RPMI7951 (cell line): Measurements from ENCODE around the gene AKR1C1. TPM values are rescaled to one million over a fixed set of nuclear protein-coding genes. Genes with fewer than 3 reads are reported as not detected.
"Not testable (repeated sequence)": the region's sequence is repeated elsewhere in the genome, so short reads cannot be mapped to it uniquely, and the experiment has no call there.

Experiments used
- DNase-seq: peaks from one replicate; pipeline ENCODE4 v3.0.0-alpha.2; 2012; ENCODE audit warnings: low read depth
- total RNA-seq: library from RNA; depleted of rRNA; stranded (reverse); fragments of >200 nt; shearing (Covaris generic); gene quantifications from 2 replicates; pipeline ENCODE4 v1.2.3, GENCODE V29; 2014; rRNA removed

The AKR1C1 gene
- total RNA-seq, 1 experiment from 2014 or later, result 14.2 TPM

DNA sequence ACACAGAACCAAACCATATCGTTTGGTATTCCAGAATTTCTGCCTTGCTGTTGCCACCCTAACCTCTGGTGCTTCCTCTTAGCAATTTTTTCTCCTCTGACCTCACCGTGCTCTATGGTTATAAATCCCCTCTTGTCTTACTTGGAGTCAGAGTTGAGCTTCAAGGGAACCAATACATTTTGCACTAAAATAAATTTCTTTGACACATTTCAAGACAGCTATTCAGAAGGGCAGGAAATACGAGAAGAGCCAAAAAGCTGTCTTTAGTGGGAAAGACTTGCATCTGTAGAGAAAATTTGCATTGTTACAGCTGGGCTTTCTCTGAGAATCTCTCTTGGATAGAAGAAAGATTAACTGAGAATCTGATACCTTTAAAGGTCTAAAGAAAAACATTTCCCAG lies 54.9 kb downstream of the AKR1C1 start:
- no peak for DNase-seq

DNA sequence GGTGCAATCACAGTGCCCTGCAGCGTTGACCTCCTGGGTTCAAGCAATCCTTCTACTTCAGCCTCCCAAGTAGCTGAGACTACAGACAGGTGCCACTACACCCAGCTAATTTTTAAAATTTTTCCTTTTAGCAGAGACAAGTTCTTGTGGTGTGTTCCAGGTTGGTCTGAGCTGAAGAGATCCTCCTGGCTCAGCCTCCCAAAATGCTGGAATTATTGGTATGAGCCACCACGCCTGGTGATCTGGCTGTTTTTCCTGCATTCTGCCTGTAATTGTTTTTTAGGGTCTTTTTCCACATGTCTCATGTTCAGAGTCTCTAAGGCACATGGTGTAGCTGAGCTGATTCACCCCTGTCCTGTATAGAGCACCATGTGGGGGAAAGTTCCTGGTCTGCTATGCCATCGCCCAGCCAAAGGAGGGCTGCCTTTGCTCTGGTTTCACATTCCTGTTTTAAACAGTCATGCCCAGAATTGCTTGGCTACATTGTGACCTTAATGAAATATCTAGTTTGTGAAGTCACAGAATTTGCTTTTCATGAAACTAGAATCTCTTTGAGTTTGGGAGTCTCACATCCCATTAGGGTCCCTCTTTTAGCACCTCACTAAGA lies 55.6 kb downstream of the AKR1C1 start:
- DNase-seq, result peak; percentile 69

DNA sequence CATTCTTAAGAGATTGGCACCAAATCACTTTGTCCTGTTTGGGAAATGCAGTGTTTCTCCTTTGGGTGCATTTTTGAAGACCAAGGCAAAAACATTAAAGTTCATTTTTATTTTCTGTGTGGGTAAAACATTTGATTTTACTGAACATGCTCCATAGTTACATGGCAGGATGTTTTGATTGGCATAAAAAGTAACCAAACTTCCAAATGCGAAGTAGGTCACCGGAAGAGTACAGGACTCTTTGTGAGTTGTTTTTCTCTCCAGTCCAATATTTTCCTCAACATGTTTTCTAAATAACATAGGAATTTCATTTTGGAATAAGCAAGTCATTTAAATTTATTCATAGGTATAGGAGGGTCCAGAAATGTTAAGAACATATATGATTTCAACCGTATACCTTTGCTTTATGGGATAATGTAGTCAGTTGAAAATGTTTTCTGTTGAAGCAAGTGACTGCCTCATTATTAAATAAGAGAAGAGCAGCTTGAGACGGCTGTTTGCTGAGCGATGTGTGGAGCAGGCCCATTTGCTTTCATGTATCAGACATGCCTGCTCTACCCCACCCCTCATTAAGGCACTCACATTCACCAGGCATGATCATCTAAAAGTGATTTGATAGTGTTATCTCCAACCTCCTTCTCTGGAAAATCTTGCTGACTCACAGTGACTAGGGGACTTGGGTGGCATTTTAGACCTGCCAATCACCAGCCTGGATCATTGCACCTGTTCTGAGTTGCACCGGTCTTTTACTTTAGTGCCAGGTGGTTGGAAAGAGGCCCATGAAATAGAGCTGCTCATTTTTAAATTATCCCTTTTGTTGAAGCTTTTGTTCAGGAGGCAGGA lies 56.8 kb downstream of the AKR1C1 start:
- DNase-seq, result not testable (repeated sequence)

DNA sequence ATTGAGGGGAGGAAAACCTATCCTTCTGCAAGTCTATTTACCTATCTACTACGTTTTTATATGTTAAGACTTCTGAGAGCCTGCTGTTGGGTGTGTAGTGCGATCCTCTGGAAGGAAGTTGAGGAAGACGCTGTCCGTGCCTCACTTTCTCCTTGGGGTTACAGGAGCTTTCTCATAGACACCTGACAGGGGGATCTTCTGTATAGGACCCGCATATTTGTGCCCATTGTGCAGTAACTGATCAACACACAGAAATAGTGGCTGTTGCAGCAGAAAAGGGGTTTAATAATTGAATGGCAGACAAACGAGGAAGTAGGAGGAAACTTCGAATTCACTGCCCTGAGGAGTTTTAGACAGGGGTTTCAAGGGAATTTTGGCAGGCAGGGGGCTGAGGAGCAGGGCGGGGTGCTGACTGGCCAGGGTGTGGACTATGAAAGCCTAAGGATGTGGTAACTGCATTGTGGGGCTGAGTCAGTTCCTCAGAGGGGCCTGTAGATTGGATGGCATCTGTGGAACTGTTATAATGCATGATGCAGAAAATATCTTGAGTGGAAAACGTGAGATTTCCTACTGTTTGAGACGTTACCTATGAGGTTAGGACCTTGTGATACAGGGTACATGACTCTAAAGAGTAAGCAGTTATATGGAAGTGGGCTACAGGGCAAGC lies 58.5 kb downstream of the AKR1C1 start:
- DNase-seq, result peak; percentile 51

DNA sequence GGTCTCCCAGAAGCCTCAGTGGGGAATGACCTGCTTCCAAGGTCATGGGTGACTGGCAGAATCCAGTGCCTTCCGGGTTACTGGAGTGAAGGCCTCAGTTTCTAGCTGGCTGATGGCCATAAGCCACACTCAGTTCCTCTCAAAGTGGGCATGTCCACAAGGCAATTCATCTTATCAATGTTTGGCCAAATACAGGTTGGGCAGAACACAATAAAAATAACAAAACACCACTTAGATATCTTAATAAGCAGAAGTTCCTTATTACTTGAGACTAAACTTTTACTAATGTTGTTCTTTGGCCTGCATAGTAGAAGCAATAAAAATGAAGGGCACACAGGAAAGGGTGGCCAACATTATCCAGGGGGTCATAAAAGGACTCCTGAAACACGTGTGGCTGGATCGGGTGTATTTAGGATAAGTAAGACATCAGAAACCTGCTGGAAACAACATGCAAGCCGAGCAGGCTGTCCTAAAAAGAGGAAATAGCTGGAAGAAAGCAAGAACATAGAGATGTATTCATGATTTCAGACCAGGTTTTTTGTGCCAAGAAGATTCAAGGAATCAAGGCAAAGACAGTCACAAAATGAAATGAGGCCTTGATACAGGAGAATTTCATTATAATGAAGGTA lies 60.1 kb downstream of the AKR1C1 start:
- no peak for DNase-seq

DNA sequence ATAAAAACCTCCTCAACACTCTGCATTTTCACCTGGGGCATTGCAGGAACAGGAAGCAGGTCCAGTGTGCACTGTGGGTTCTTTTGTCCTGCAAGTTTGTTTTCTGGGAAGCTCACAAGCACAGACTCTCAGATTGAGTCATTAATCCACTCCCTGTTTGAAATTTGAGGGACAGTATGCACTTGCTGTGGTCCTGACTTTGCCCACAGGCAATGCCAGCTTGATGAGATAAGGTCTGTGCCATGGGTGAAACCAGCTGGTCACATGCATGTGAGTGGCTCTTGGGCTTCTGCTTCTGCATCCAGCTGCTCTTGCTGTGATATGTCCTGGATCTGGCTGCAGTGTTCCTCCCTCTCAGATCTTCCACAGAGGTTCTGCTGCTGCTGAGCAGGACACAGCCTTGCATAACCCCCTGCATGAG lies 62.3 kb downstream of the AKR1C1 start:
- DNase-seq, result peak; percentile 66

DNA sequence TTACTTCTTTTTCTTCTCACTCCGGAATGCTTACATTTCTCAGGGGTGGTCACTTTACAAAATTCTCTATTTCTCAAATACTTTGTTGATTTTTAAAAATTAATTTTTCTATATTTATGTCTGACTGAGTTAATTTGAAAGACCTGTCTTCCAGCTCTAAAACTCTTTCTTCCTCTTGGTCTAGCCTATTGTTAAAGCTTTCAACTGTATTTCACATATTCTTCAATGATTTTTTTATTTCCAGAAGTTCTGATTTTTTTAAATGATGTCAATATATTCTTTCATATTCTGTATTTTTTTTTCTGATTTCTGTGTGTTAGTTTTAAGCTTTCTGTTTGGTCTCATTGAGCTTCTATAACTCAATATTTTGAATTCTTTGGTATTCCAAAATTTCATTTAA lies 67.8 kb downstream of the AKR1C1 start:
- no peak for DNase-seq

DNA sequence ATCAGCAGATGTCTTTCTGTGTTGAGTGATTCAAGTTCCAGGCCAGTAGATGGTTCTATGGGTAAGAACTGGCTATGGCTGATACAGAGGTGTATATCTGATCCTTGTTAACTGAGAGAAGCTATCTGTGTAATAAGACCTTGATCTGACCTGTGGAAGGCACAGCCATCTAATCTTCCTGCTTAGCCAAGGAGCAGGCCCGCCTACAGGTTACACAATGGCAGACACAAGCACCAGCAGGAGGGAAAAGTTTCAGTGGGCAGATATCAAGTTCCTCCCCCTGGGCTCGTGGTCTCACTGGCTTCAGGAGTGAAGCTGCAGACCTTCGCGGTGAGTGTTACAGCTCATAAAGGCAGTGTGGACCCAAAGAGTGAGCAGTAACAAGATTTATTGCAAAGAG lies 68.4 kb downstream of the AKR1C1 start:
- DNase-seq, result not testable (repeated sequence)

DNA sequence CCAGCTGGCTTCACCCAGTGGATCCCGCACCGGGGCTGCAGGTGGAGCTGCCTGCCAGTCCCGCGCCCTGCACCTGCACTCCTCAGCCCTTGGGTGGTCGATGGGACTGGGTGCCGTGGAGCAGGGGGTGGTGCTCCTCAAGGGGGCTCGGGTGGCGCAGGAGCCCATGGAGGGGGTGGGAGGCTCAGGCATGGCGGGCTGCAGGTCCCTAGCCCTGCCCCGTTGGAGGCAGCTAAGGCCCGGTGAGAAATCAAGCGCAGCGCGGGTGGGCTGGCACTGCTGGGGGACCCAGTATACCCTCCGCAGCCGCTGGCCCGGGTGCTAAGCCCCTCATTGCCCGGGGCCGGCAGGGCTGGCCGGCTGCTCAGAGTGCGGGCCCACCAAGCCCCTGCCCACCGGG lies 69.2 kb downstream of the AKR1C1 start:
- not testable (repeated sequence) for DNase-seq

Other genes with a start within 250 kb of the AKR1C1 start
- gene AKR1E2, start 137.2 kb upstream of the AKR1C1 start, total RNA-seq, result 18.0 and 21.1 TPM in 2 replicates
- 17.9 and 24.8 TPM in 2 replicates for gene AKR1C2, start 40.4 kb downstream of the AKR1C1 start, total RNA-seq
- gene AKR1C3, start 131.0 kb downstream of the AKR1C1 start, total RNA-seq, result 88.1 and 95.2 TPM in 2 replicates
- gene AKR1C8, start 221.7 kb downstream of the AKR1C1 start, total RNA-seq, result not detected in 2 replicates
- not detected in 2 replicates for gene AKR1C4, start 233.4 kb downstream of the AKR1C1 start, total RNA-seq